ENCODE results near the gene THBS1.

The THBS1 gene

GRCh38 chr15:39574427-39574826 is 6.5 kb upstream of the THBS1 start:
- DNase-seq (ENCODE audit: low spot score), result no peak

- DNase-seq (ENCODE audit: low spot score), result no peak
Observed at GRCh38 chr15:39575180-39575579, 5.7 kb upstream of the THBS1 start.

- no peak for DNase-seq (ENCODE audit: low spot score)
Observed at GRCh38 chr15:39578851-39579486, 1.9 kb upstream of the THBS1 start.

GRCh38 chr15:39579487-39580116 is 1.3 kb upstream of the THBS1 start:
- peak; percentile 16 for DNase-seq (ENCODE audit: low spot score)

- DNase-seq (ENCODE audit: low spot score), result peak; percentile 51
Observed at GRCh38 chr15:39580117-39580484, 778 bp upstream of the THBS1 start.

GRCh38 chr15:39581242-39581792 is 438 bp downstream of the THBS1 start:
- DNase-seq (ENCODE audit: low spot score), result no peak

GRCh38 chr15:39581793-39582285 is 960 bp downstream of the THBS1 start:
- DNase-seq (ENCODE audit: low spot score), result no peak

- no peak for DNase-seq (ENCODE audit: low spot score)
Observed at GRCh38 chr15:39582286-39582976, 1.6 kb downstream of the THBS1 start.

GRCh38 chr15:39582977-39583595 is 2.2 kb downstream of the THBS1 start:
- DNase-seq (ENCODE audit: low spot score), result no peak

- DNase-seq (ENCODE audit: low spot score), result no peak
Observed at GRCh38 chr15:39583596-39584265, 2.9 kb downstream of the THBS1 start.

GRCh38 chr15:39584266-39584659 is 3.4 kb downstream of the THBS1 start:
- no peak for DNase-seq (ENCODE audit: low spot score)

GRCh38 chr15:39584662-39585388 is 3.9 kb downstream of the THBS1 start:
- no peak for DNase-seq (ENCODE audit: low spot score)

- DNase-seq (ENCODE audit: low spot score), result no peak
Observed at GRCh38 chr15:39585389-39585841, 4.5 kb downstream of the THBS1 start.

- no peak for DNase-seq (ENCODE audit: low spot score)
Observed at GRCh38 chr15:39585871-39586301, 5.0 kb downstream of the THBS1 start.

GRCh38 chr15:39586387-39587095 is 5.7 kb downstream of the THBS1 start:
- no peak for DNase-seq (ENCODE audit: low spot score)

GRCh38 chr15:39587096-39587721 is 6.3 kb downstream of the THBS1 start:
- DNase-seq (ENCODE audit: low spot score), result no peak

- no peak for DNase-seq (ENCODE audit: low spot score)
Observed at GRCh38 chr15:39587731-39588530, 7.1 kb downstream of the THBS1 start.

- DNase-seq (ENCODE audit: low spot score), result no peak
Observed at GRCh38 chr15:39588531-39589192, 7.8 kb downstream of the THBS1 start.

All from globus pallidus (tissue), 1 donor.